ENCODE measurements around the gene TMEM132E.
"Not testable (repeated sequence)": the region's sequence is repeated elsewhere in the genome, so short reads cannot be mapped to it uniquely, and the experiment has no call there.

The TMEM132E gene

DNA sequence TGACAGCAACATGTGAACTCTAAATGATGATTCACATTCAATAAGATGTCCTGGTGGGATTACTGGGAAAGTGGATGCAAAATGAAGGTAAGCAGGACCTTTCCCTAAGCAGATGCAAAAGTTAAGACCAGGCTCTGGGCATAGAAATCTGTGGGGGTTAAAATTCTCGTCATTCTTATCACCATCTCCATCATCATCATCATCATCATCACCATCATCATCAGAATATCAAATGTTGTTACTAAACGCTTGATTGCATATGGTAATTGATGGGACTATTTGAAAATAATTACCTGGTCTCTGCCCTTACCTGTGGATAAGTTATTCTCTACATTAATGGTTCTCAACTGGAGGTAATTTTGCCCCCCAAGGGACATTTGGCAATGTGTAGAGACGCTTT, 41.9 kb upstream of the TMEM132E start:
- TF ChIP-seq, protein P1, sequence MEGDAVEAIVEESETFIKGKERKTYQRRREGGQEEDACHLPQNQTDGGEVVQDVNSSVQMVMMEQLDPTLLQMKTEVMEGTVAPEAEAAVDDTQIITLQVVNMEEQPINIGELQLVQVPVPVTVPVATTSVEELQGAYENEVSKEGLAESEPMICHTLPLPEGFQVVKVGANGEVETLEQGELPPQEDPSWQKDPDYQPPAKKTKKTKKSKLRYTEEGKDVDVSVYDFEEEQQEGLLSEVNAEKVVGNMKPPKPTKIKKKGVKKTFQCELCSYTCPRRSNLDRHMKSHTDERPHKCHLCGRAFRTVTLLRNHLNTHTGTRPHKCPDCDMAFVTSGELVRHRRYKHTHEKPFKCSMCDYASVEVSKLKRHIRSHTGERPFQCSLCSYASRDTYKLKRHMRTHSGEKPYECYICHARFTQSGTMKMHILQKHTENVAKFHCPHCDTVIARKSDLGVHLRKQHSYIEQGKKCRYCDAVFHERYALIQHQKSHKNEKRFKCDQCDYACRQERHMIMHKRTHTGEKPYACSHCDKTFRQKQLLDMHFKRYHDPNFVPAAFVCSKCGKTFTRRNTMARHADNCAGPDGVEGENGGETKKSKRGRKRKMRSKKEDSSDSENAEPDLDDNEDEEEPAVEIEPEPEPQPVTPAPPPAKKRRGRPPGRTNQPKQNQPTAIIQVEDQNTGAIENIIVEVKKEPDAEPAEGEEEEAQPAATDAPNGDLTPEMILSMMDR (conservative IDR thresholded peaks at IDR 0.05; ENCODE audit: low read depth, low read length): no peak
- no peak overlapping the region for H3K9ac ChIP-seq
- no peaks in the 10 kb centered on the region for H3K27me3 ChIP-seq (ENCODE audit: insufficient read depth, low read depth)

DNA sequence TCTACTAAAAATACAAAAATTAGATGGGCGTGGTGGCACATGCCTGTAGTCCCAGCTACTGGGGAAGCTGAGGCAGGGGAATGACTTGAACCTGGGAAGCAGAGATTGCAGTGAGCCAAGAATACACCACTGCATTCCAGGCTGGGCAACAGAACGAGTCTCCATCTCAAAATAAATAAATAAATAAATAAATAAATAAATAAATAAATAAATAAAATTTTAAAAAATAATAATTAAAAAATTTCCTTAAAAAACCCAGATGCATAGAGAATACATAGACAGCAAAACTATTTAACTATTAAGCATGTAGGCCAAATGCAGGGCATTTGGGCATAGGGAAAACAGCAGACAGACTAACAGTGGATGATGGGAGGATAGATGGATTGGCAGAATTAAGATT, 40.8 kb upstream of the TMEM132E start:
- H4K20me1 ChIP-seq (ENCODE audit: insufficient read depth); H3K36me3 ChIP-seq (ENCODE audit: insufficient read depth); H2AFZ ChIP-seq (ENCODE audit: low read depth); H3K79me2 ChIP-seq (ENCODE audit: insufficient read depth, low read depth); H3K4me1 ChIP-seq (ENCODE audit: low read depth, poor library complexity, severe bottlenecking); H3K27me3 ChIP-seq (ENCODE audit: insufficient read depth, low read depth); H3K9ac ChIP-seq; H3K4me3 ChIP-seq (IDR thresholded peaks at IDR 0.05; ENCODE audit: insufficient read depth, low read depth, low read length); H3K27ac ChIP-seq; H3K4me2 ChIP-seq: not testable (repeated sequence)

More for the DNA sequence above, 41.9 kb upstream of the TMEM132E start:
- Histone ChIP-seq H3K79me2 (ENCODE audit: insufficient read depth, low read depth) (no peaks in the 10 kb centered on the region), H4K20me1 (ENCODE audit: insufficient read depth) (no peaks in the 10 kb centered on the region), H3K27ac (no peak overlapping the region), H2AFZ (ENCODE audit: low read depth) (no peak overlapping the region), H3K4me1 (ENCODE audit: low read depth, poor library complexity, severe bottlenecking) (no peaks in the 10 kb centered on the region), H3K4me2 (no peak overlapping the region), H3K4me3 (IDR thresholded peaks at IDR 0.05; ENCODE audit: insufficient read depth, low read depth, low read length) (no peak overlapping the region), H3K36me3 (ENCODE audit: insufficient read depth) (no peaks in the 10 kb centered on the region)

DNA sequence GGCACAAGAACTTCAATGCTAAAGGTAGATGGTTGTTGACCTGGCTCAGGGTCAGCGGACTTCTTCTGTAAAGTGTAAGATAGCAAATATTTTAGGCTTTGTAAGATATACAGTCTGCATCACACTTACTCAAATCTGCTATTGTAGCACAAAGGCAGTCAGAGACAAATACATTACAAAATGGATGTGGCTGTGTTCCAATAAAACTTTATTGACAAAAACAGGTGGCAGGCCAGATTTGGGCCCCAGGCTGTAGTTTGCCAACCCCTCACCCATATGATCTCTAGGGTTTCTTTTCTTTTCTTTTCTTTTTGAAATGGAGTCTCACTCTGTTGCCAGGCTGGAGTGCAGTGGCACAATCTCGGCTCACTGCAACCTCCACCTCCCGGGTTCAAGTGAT, 39.5 kb upstream of the TMEM132E start:
- no peak overlapping the region for H2AFZ ChIP-seq (ENCODE audit: low read depth)
- H3K36me3 ChIP-seq (ENCODE audit: insufficient read depth): no peaks in the 10 kb centered on the region
- no peaks in the 10 kb centered on the region for H3K4me1 ChIP-seq (ENCODE audit: low read depth, poor library complexity, severe bottlenecking)
- H3K27ac ChIP-seq: no peak overlapping the region
- TF ChIP-seq, protein P1 (conservative IDR thresholded peaks at IDR 0.05; ENCODE audit: low read depth, low read length): no peak
- H3K79me2 ChIP-seq (ENCODE audit: insufficient read depth, low read depth): no peaks in the 10 kb centered on the region
- H3K4me3 ChIP-seq (IDR thresholded peaks at IDR 0.05; ENCODE audit: insufficient read depth, low read depth, low read length): no peak overlapping the region
- H3K9ac ChIP-seq: no peak overlapping the region
- H3K27me3 ChIP-seq (ENCODE audit: insufficient read depth, low read depth): no peaks in the 10 kb centered on the region
- no peaks in the 10 kb centered on the region for H4K20me1 ChIP-seq (ENCODE audit: insufficient read depth)
- H3K4me2 ChIP-seq: no peak overlapping the region

DNA sequence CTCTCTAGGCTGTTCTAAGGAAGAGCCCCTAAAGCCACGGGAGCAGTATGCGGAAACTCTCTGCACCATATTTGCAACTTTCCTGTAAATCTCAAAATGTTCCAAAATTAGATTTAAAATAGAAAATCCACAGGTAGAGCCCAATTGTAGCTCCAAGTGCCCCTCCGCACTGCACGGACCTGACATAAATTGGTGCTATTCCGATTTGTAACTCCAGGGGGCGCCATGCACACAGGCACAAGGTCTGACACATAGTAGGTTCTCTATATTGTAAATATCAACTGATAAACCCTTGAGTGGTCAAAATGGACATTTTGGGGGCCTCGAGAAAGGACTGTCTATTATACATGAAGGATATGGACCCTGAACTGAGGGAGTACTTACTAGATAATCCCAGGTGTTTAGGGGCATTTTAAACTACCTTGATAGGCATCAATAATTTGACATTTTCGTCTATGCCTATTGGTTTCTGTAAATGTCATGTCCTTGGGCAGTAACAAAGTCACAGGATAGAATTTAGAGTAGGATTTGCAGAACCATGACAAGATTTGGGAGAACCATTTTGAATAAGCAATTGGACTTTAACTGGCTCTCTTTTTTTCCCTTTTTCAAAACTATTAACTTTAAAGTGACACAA, 36.6 kb upstream of the TMEM132E start:
- no peaks in the 10 kb centered on the region for H3K4me1 ChIP-seq (ENCODE audit: low read depth, poor library complexity, severe bottlenecking)
- no peak overlapping the region for H3K4me3 ChIP-seq (IDR thresholded peaks at IDR 0.05; ENCODE audit: insufficient read depth, low read depth, low read length)
- TF ChIP-seq, protein P1 (conservative IDR thresholded peaks at IDR 0.05; ENCODE audit: low read depth, low read length): peak; percentile 100
- H3K36me3 ChIP-seq (ENCODE audit: insufficient read depth): no peaks in the 10 kb centered on the region
- H3K27me3 ChIP-seq (ENCODE audit: insufficient read depth, low read depth): no peaks in the 10 kb centered on the region
- no peak overlapping the region for H3K9ac ChIP-seq
- no peaks in the 10 kb centered on the region for H3K79me2 ChIP-seq (ENCODE audit: insufficient read depth, low read depth)
- H3K27ac ChIP-seq: no peak overlapping the region
- H3K4me2 ChIP-seq: no peak overlapping the region
- no peaks in the 10 kb centered on the region for H4K20me1 ChIP-seq (ENCODE audit: insufficient read depth)
- no peak overlapping the region for H2AFZ ChIP-seq (ENCODE audit: low read depth)

DNA sequence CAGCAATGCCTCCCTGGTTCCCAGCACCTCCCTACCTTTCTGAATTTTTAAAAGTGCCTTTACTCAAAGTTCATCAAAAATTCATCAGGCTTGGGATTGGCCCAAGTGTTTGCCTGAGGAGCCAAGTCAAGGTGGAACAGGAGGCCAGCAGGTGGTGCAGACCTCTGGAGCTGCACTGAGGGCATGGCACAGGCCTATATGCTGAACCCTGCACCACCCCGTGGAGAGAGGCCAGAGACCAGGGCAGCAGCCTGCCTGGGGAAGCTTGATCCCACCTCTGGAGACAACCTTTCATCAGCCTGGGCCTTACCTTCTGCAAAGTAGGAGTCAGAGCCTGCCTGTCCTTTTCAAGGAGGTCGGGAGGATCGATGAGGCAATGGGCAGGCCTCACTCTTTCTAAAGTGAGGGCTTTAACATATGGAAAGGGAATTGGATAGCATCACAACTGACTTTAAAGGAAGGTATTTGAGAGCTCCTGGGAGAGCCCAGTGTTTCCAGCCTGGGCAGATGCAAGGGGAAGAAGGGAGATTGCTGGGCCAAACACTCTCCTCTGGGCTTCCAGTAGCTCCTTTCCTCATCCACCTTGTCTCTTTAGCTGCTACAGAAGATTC, 31.8 kb upstream of the TMEM132E start:
- Histone ChIP-seq H3K27ac (no peak overlapping the region), H3K4me1 (ENCODE audit: low read depth, poor library complexity, severe bottlenecking) (no peaks in the 10 kb centered on the region), H3K36me3 (ENCODE audit: insufficient read depth) (no peaks in the 10 kb centered on the region), H3K9ac (no peak overlapping the region), H3K79me2 (ENCODE audit: insufficient read depth, low read depth) (no peaks in the 10 kb centered on the region), H3K27me3 (ENCODE audit: insufficient read depth, low read depth) (no peaks in the 10 kb centered on the region; the same call in 1 of the 2 replicates), H3K4me3 (IDR thresholded peaks at IDR 0.05; ENCODE audit: insufficient read depth, low read depth, low read length) (no peak overlapping the region), H3K4me2 (no peak overlapping the region), H4K20me1 (ENCODE audit: insufficient read depth) (no peaks in the 10 kb centered on the region), H2AFZ (ENCODE audit: low read depth) (no peak overlapping the region)
- TF ChIP-seq, protein P1 (conservative IDR thresholded peaks at IDR 0.05; ENCODE audit: low read depth, low read length): no peak
